ENCODE results near the gene TTC16. TPM values are rescaled to one million over a fixed set of nuclear protein-coding genes. Genes with fewer than 3 reads are reported as not detected.
"Not testable (repeated sequence)": the region's sequence is repeated elsewhere in the genome, so short reads cannot be mapped to it uniquely, and the experiment has no call there.

Gene TTC16
- total RNA-seq, 2 experiments from 2014 or later: 0.61 to 0.69 TPM

DNA sequence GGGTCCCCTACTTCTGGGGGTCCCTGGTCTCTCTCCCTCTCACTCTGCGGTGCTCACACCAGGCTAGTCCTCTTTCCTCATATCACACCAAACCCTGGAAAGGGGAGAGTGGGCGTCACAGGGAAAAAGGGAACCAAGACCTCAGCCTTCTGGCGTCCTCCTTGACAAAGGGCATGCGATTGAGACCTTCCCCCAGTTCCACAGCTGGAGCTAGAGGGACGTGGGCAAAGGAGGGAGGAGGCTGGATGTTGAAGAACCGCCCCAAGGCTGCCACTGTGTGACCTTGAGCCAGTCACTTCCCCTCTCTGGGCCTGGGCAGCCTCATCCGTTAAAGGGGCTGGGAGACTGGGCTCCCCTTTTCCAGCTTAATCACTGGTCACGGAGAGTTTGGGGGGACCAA, 37.7 kb downstream of the TTC16 start:
- ChIA-PET CTCF (interaction anchor here (0.6 to 1.1 kb wide), 2 partner anchors 12 to 289 kb away, joined by 3 read pairs; no protein-coding TSS in a partner anchor), POLR2A (no interaction called here)
- intact Hi-C loops (cut with micrococcal nuclease): no loop called here
- H3K36me3 Mint-ChIP-seq: peaks cover 19% of the 10 kb centered on the region
- H3K27me3 Mint-ChIP-seq: no peaks in the 10 kb centered on the region
- no peak overlapping the region for H3K4me3 Mint-ChIP-seq
- no peaks in the 10 kb centered on the region for H3K4me1 Mint-ChIP-seq (ENCODE audit: low read depth)
- H3K9me3 Mint-ChIP-seq: no peaks in the 10 kb centered on the region
- no peak for DNase-seq
- no peak overlapping the region for H3K27ac Mint-ChIP-seq

DNA sequence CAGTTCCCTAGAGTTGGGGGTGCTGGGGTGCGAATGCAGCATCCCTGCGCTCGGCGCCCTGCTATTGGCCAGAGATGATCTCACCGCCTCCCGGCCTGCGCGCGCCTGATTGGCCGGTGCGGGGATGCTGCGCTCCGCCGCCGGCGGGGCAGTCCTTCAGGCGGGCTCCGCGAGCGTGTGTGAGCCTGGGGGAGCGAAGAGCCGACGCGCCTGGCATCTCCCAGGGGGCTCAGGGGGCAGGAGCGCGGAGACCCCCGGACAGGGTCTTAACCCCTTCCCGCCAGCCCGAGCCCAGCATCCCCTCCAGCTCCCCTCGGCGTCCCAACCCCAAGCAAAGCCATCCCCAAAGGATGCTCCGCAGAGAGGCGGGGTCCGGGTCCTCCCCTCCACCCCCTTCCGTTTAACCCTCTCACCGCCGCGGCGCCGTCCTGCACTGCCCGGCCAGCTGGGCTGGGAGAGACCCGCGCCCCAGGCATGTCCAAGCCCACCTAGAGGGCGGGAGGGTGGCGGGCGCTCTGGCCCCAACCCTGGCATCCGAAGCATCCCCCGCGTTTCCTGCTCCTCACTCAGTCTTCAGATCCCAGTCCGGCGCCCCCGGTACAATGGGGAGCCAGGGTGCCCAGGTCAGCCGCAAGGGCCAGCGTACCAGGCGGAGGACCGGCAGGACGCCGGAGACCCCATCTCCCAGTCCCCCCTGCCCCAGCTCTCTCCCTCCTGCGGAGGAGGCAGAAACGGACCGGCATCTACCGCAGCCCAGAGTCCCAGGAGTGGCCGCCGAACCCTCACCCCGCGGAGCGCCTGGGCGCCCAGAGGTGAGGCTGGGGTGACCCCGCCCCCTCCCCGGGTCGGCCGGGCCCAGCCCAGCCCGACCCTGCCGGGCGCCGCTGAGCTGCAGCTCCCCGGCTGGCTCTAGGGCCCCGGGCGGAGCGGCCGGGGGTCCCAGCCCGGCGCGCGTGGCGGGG, 38.5 kb downstream of the TTC16 start:
- no peaks in the 10 kb centered on the region for H3K27me3 Mint-ChIP-seq
- DNase-seq: no peak
- H3K4me1 Mint-ChIP-seq (ENCODE audit: low read depth): no peaks in the 10 kb centered on the region
- H3K27ac Mint-ChIP-seq: no peak overlapping the region
- CTCF ChIA-PET: interaction anchor here (0.6 to 1.1 kb wide), 2 partner anchors 11 to 290 kb away, joined by 3 read pairs; no protein-coding TSS in a partner anchor
- H3K9me3 Mint-ChIP-seq: no peaks in the 10 kb centered on the region
- intact Hi-C loops (cut with micrococcal nuclease): no loop called here
- POLR2A ChIA-PET: no interaction called here
- no peak overlapping the region for H3K4me3 Mint-ChIP-seq
- peaks cover 18% of the 10 kb centered on the region for H3K36me3 Mint-ChIP-seq

DNA sequence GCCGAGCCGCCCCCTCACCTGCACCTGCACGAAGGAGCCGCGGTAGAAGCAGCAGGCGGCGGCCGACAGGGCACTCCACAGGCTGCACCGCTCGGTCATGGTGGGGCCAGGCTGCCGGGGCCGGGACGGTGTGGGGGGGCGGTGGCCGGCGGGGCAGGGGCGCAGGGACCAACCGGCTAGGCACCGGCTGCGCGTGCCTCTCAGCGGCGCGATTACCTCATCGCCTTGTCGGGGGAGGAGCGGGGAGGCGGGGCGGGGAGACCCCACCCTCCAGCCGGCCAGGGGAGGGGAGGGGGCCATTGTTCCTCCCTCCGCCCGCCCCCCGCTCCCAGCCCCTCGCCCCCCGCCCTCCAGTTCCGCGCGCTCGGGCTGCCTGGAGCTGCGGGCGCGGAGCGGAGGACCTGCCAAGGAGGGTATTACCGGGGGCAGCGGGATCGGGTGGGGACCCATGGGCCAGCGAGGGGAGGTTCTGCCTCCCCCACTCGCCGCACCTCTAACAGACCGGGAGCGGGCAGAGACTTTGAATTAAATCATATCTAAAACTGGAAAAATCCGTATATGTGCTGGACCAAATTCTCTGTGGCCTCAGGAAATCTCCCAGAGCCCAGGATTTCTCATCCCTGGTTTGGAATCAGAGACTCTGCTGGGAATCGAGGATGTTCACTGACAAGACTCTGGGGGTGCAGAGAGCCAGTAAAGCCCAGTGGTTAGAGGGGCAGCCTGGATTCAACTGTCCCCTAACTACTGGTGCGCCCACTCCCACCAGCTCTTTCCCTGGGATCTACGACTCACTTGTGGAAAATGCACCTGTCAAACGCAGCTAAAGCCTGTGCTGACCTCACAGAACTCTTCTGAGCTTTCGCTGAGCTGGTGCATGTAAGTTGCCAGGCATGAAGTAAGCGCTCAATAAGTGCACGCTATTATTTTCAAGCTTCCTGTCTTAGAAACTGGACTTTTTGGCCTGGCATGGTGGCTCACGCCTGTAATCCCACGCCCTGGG, 39.5 kb downstream of the TTC16 start:
- no peak overlapping the region for H3K4me3 Mint-ChIP-seq
- no peaks in the 10 kb centered on the region for H3K9me3 Mint-ChIP-seq
- no peaks in the 10 kb centered on the region for H3K27me3 Mint-ChIP-seq
- H3K27ac Mint-ChIP-seq: no peak overlapping the region
- ChIA-PET CTCF (interaction anchor here (0.8 kb wide), 1 partner anchor 21 kb away, joined by 3 read pairs; the partner anchor contains the start of gene TOR2A), POLR2A (interaction anchor here (1.2 kb wide), 1 partner anchor 12 kb away, joined by 5 read pairs; no protein-coding TSS in a partner anchor)
- H3K36me3 Mint-ChIP-seq: peaks cover 13% of the 10 kb centered on the region
- intact Hi-C loops (cut with micrococcal nuclease): no loop called here
- DNase-seq: no peak
- no peaks in the 10 kb centered on the region for H3K4me1 Mint-ChIP-seq (ENCODE audit: low read depth)

DNA sequence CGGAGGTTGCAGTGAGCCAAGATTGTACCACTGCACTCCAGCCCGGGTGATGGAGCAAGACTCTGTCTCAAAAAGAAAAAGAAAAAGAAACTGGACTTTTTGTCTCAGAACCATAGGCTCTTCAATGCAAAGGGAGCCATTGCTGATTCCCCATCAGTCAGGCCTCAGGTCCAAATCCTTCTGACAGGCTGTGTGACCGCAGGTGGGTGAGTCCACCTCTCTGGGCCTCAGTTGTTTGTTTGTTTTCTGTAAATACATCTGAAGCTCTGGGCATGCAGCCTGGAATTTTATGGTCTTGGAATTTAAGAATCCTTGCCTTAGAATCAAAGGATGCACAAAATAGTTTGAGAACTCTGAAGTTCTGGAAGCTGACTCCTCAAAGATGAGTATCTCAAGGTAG, 40.4 kb downstream of the TTC16 start:
- Mint-ChIP-seq H3K27me3 (no peaks in the 10 kb centered on the region), H3K9me3 (no peaks in the 10 kb centered on the region), H3K4me1 (ENCODE audit: low read depth) (no peaks in the 10 kb centered on the region), H3K4me3 (no peak overlapping the region), H3K27ac (no peak overlapping the region), H3K36me3 (peaks cover 7% of the 10 kb centered on the region)
- intact Hi-C loops (cut with micrococcal nuclease): no loop called here
- ChIA-PET POLR2A (interaction anchor here (0.7 to 1.2 kb wide), 2 partner anchors 13 to 148 kb away, joined by 4 to 5 read pairs; no protein-coding TSS in a partner anchor), CTCF (interaction anchor here (0.7 to 1.4 kb wide), 2 partner anchors 165 to 230 kb away, joined by 3 read pairs; no protein-coding TSS in a partner anchor)
- no peak for DNase-seq

DNA sequence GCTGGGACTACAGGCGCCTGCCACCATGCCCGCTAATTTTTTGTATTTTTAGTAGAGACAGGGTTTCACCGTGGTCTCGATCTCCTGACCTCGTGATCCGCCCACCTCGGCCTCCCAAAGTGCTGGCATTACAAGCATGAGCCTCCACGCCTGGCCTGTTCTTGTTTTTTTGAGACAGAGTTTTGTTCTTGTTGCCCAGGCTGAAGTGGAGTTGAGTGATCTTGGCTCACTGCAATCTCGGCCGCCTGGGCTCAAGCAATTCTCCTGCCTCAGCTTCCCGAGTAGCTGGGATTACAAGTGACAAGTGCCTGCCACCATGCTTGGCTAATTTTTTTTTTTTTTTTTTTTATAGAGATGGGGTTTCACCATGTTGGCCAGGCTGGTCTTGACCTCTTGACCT, 40.9 kb downstream of the TTC16 start:
- intact Hi-C loops (cut with micrococcal nuclease); H3K27ac Mint-ChIP-seq; H3K4me3 Mint-ChIP-seq; DNase-seq; H3K36me3 Mint-ChIP-seq; H3K27me3 Mint-ChIP-seq; H3K4me1 Mint-ChIP-seq (ENCODE audit: low read depth); H3K9me3 Mint-ChIP-seq: not testable (repeated sequence)
- ChIA-PET POLR2A (interaction anchor here (0.7 kb wide), 1 partner anchor 147 kb away, joined by 4 read pairs; no protein-coding TSS in a partner anchor), CTCF (interaction anchor here (1.4 kb wide), 1 partner anchor 164 kb away, joined by 3 read pairs; no protein-coding TSS in a partner anchor)

DNA sequence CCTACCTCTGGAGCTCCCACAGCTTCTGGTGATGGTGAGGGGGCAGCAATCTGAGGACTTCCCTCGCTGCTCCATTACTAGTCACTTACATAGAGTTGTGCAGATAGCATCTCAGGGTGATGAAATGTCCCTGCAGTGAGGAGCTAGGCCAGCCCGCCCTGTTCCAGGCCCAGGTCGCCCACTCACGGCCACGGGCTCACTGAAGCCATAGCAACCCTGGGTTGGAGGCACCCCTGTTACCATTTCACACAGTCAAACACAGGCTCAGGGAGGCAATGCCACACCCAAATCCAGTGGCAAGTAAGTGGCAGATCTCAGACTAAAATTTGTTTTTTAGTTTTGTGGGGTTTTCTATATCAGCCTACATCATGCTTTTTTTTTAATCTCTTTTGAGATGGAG, 43.0 kb downstream of the TTC16 start:
- no peak overlapping the region for H3K4me3 Mint-ChIP-seq
- H3K9me3 Mint-ChIP-seq: no peaks in the 10 kb centered on the region
- POLR2A ChIA-PET: no interaction called here
- intact Hi-C loops (cut with micrococcal nuclease): no loop called here
- no peaks in the 10 kb centered on the region for H3K27me3 Mint-ChIP-seq
- H3K27ac Mint-ChIP-seq: no peak overlapping the region
- H3K4me1 Mint-ChIP-seq (ENCODE audit: low read depth): peaks cover 7% of the 10 kb centered on the region
- CTCF ChIA-PET: interaction anchor here (1.2 kb wide), 1 partner anchor 24 kb away, joined by 6 read pairs; the partner anchor contains the start of gene TOR2A
- peaks cover 6% of the 10 kb centered on the region for H3K36me3 Mint-ChIP-seq
- no peak for DNase-seq

DNA sequence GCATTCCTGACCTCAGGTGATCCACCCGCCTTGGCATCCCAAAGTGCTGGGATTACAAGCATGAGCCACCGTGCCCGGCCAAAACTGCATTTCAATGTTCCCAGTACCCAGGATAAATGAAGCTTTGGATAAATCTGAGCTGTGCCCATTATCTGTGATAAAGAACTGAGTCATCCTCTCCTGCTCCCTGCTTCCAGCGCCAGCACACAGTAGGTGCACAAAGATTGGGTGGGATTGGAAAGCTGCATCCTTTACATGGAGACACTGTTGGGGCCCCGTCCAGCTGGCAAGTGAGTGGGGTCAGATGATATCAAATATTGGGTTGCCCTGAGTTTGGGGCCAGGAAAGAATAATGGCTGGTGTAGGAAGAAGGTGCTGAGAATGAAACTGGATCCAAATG, 45.2 kb downstream of the TTC16 start:
- H3K4me3 Mint-ChIP-seq: no peak overlapping the region
- CTCF ChIA-PET: interaction anchor here (0.6 to 1.1 kb wide), 3 partner anchors 10 to 109 kb away, joined by 3 to 4 read pairs (median 3); partner anchors contain the start of gene TOR2A
- no peaks in the 10 kb centered on the region for H3K9me3 Mint-ChIP-seq
- H3K36me3 Mint-ChIP-seq: peaks cover 13% of the 10 kb centered on the region
- H3K27ac Mint-ChIP-seq: no peak overlapping the region
- POLR2A ChIA-PET: no interaction called here
- intact Hi-C loops (cut with micrococcal nuclease): no loop called here
- no peak for DNase-seq
- H3K4me1 Mint-ChIP-seq (ENCODE audit: low read depth): peaks cover 18% of the 10 kb centered on the region
- no peaks in the 10 kb centered on the region for H3K27me3 Mint-ChIP-seq

DNA sequence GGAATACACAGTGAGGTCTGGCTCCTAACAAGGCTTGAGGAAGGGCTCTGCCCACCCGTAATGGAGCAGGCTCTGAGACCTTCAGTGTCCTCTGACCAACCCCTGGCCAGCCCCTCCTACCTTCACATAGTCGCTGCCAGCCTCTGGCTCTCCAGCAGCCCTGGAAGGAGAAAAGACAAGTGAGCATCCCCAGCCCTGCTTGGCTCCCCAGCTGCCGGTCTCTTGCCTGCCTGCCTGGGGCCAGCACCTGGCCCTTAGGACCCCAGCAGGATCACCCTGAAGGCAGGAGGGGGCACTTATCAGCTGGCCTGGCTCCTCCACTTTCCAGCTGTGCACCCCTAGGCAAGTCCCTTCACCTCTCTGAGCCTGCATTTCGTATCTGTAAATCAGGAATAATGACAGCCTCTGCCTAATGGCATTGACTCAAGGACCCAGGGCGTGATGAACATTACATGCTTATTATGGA, 45.6 kb downstream of the TTC16 start:
- Mint-ChIP-seq H3K4me3 (no peak overlapping the region), H3K27ac (no peak overlapping the region), H3K36me3 (peaks cover 17% of the 10 kb centered on the region), H3K4me1 (ENCODE audit: low read depth) (peaks cover 18% of the 10 kb centered on the region), H3K27me3 (no peaks in the 10 kb centered on the region), H3K9me3 (no peaks in the 10 kb centered on the region)
- intact Hi-C loops (cut with micrococcal nuclease): no loop called here
- POLR2A ChIA-PET: no interaction called here
- CTCF ChIA-PET: interaction anchor here (0.6 to 1.1 kb wide), 2 partner anchors 27 to 108 kb away, joined by 3 to 4 read pairs; partner anchors contain the start of gene TOR2A
- no peak for DNase-seq

DNA sequence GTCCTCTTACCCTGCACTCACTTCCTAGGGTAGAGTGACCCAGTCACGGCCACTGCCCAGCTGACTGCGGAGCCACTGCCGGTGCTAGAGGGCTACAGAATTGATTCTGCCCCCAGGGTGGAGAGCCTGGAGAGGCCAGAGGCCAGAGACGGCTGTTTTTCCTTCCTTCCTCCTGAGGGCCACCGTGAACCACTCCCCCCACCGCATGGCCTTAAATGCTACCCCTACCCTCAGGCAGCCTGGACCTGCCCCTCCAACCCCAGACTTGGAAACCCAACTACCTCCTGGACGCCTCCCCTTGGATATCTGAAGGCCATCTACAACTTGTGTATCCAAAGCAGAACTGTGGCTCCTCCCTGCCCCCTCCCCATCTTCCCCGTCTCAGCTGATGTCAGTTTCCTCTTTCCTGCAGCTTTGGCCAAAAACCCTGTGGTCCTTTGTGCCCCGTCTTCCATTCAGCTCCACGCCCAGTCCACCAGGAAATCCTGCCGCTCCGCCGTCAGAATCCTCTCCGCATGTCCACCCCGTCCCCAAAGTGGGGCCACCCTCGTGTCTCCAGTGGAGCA, 46.3 kb downstream of the TTC16 start:
- DNase-seq: no peak
- ChIA-PET CTCF (interaction anchor here (1.1 to 11.7 kb wide), 4 partner anchors 23 to 159 kb away, joined by 3 to 131 read pairs (median 6); partner anchors contain the start of genes CDK9 and TOR2A), POLR2A (no interaction called here)
- H3K27me3 Mint-ChIP-seq: no peaks in the 10 kb centered on the region
- peaks cover 24% of the 10 kb centered on the region for H3K4me1 Mint-ChIP-seq (ENCODE audit: low read depth)
- no peak overlapping the region for H3K4me3 Mint-ChIP-seq
- intact Hi-C loops (cut with micrococcal nuclease): no loop called here
- no peak overlapping the region for H3K27ac Mint-ChIP-seq
- peaks cover 22% of the 10 kb centered on the region for H3K36me3 Mint-ChIP-seq
- no peaks in the 10 kb centered on the region for H3K9me3 Mint-ChIP-seq

DNA sequence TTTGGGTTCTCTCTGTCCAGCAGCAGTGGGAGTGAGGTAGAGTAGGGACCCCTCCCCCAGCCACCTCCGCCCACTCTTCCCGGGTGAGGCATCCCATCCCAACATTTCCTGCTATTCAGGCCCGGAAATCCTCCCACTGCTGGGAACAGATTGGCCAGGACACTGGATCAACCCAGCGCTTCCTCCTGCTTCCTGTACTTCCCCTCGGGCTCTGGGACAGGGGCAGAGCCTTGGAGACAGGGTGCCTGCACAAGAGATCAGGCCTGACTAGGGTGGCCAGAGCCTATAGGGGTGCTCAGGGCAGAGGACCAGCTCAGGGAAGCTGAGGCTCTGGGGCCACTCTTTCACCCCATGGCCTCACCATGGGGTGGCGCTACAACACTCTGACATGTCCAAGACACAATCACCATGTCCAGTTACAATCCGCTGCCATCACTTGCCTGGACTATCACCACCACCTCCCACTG, 48.1 kb downstream of the TTC16 start:
- Mint-ChIP-seq H3K27ac (peak overlapping the region; percentile 23), H3K4me1 (ENCODE audit: low read depth) (peaks cover 41% of the 10 kb centered on the region), H3K36me3 (peaks cover 23% of the 10 kb centered on the region)

DNA sequence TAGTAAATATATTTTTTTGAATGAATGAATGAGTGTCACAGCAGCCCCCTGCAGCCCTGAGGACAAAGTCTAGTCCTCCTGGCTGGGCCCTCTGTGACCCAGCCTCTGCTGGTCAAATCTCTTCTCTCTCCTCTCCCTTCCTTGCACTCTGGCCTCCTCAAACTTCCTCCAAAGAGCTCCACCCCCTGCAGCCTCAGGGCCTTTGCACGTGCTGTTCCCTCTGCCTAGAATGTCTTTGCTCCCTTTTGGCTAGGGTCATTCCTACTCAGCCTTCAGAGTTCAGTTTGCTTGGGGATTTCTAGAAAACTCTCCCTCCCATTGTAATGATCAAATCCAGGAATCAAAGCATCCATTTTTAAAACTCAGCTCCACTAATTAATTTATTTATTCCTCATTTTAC, 49.5 kb downstream of the TTC16 start:
- POLR2A ChIA-PET: interaction anchor here (0.8 kb wide), 1 partner anchor 21 kb away, joined by 3 read pairs; no protein-coding TSS in a partner anchor

More for the DNA sequence above, 48.1 kb downstream of the TTC16 start:
- intact Hi-C loops (cut with micrococcal nuclease): no loop called here
- Mint-ChIP-seq H3K4me3 (no peak overlapping the region), H3K9me3 (no peaks in the 10 kb centered on the region), H3K27me3 (no peaks in the 10 kb centered on the region)
- peak; percentile 61 for DNase-seq
- ChIA-PET POLR2A (no interaction called here), CTCF (interaction anchor here (0.6 to 11.7 kb wide), 10 partner anchors 14 to 560 kb away, joined by 3 to 131 read pairs (median 5); partner anchors contain the start of genes CDK9, SH2D3C and ST6GALNAC4)

More for the DNA sequence above, 49.5 kb downstream of the TTC16 start:
- Mint-ChIP-seq H3K4me3 (no peak overlapping the region), H3K9me3 (no peaks in the 10 kb centered on the region), H3K27me3 (no peaks in the 10 kb centered on the region), H3K27ac (no peak overlapping the region), H3K36me3 (peaks cover 28% of the 10 kb centered on the region), H3K4me1 (ENCODE audit: low read depth) (peaks cover 54% of the 10 kb centered on the region)
- intact Hi-C loops (cut with micrococcal nuclease): no loop called here
- CTCF ChIA-PET: interaction anchor here (0.6 to 11.7 kb wide), 6 partner anchors 12 to 156 kb away, joined by 3 to 131 read pairs (median 6); partner anchors contain the start of genes CDK9 and TOR2A
- DNase-seq: no peak

Measured in activated CD4-positive, alpha-beta memory T cell treated with anti-CD3 and anti-CD28 coated beads for 36 hours (primary cell).